PC-3 (cell line): ENCODE measurements around the gene S1PR1. TPM values are rescaled to one million over a fixed set of nuclear protein-coding genes. Genes with fewer than 3 reads are reported as not detected.

Experiments used
- ATAC-seq: fragments of 200-7000 bp; cut with Tn5 transposase; 2 replicates; pipeline ENCODE4 v1.9.1; 2020; ENCODE audit warnings: mild to moderate bottlenecking, moderate library complexity
- BruUV-seq: library from RNA; stranded (reverse); fragments of 400-500 nt; replicated peaks from 2 replicates; lab custom pipeline; 2021; lab: Mats Ljungman, UMichigan
- CTCF ChIA-PET: fragments of 300-600 bp; sonication (Branson Sonifier 250); formaldehyde crosslinking; loops from one replicate; lab custom pipeline; 2022; ENCODE audit warnings: antibody characterized with exemption; lab: Charles Lee
- POLR2A ChIA-PET: fragments of 300-600 bp; sonication (Branson Sonifier 250); formaldehyde crosslinking; loops from one replicate; lab custom pipeline; 2022; ENCODE audit warnings: antibody characterized with exemption; ENCODE audit not compliant: unreplicated experiment; lab: Charles Lee
- DNase-seq: peaks from one replicate; pipeline ENCODE4 v3.0.0-alpha.2; 2015
- H2AFZ ChIP-seq: fragments of 300-600 bp; sonication (generic); 2 replicates; pipeline ENCODE4 v1.6.0; 2016; ENCODE audit warnings: antibody characterized with exemption, low read length
- H3F3A ChIP-seq: fragments of 300-600 bp; sonication (generic); one replicate; pipeline ENCODE4 v1.6.0; 2017; ENCODE audit warnings: antibody characterized with exemption, low read length, control low read depth, mild to moderate bottlenecking; ENCODE audit not compliant: unreplicated experiment
- H3K27ac ChIP-seq: fragments of 300-600 bp; sonication (generic); 2 replicates; pipeline ENCODE4 v1.5.1; 2016; ENCODE audit warnings: mild to moderate bottlenecking, low read length
- H3K27me3 ChIP-seq: fragments of 300-600 bp; sonication (generic); 2 replicates; pipeline ENCODE4 v1.6.1; 2016; ENCODE audit warnings: low read length, mixed read lengths
- H3K36me3 ChIP-seq: fragments of 300-600 bp; sonication (generic); 2 replicates; pipeline ENCODE4 v1.6.1; 2016; ENCODE audit warnings: low read depth, mixed run types, low read length, mixed read lengths
- H3K4me1 ChIP-seq: fragments of 300-600 bp; sonication (generic); 2 replicates; pipeline ENCODE4 v1.5.1; 2016; ENCODE audit warnings: low read length; ENCODE audit not compliant: insufficient read depth
- H3K4me2 ChIP-seq: fragments of 300-600 bp; sonication (generic); 2 replicates; pipeline ENCODE4 v1.6.0; 2016; ENCODE audit warnings: low read length
- H3K4me3 ChIP-seq: fragments of 300-600 bp; sonication (generic); 2 replicates; pipeline ENCODE4 v1.5.1; 2016; ENCODE audit warnings: mild to moderate bottlenecking, low read length, mixed read lengths
- H3K79me2 ChIP-seq: fragments of 300-600 bp; sonication (generic); 2 replicates; pipeline ENCODE4 v1.6.1; 2017; ENCODE audit warnings: low read length, mixed read lengths
- H3K9ac ChIP-seq: fragments of 300-600 bp; sonication (generic); 2 replicates; pipeline ENCODE4 v1.6.0; 2016; ENCODE audit warnings: mild to moderate bottlenecking, low read length
- H3K9me2 ChIP-seq: fragments of 300-600 bp; sonication (generic); replicated peaks from 2 replicates; pipeline ENCODE4 v1.6.1; 2016; ENCODE audit warnings: mixed run types, low read length, mixed read lengths
- H3K9me3 ChIP-seq: fragments of 300-600 bp; sonication (generic); 2 replicates; pipeline ENCODE4 v1.6.1; 2016; ENCODE audit warnings: low read length, mixed read lengths
- H4K20me1 ChIP-seq: fragments of 300-600 bp; sonication (generic); 2 replicates; pipeline ENCODE4 v1.6.1; 2016; ENCODE audit warnings: low read length, mixed read lengths
- CTCF ChIP-seq: fragments of 300-600 bp; sonication (generic); conservative IDR thresholded peaks from 2 replicates; pipeline ENCODE4 v1.5.1; 2017; ENCODE audit warnings: antibody characterized with exemption, low read depth, mild to moderate bottlenecking, low read length
- EZH2 ChIP-seq: fragments of 300-600 bp; sonication (generic); IDR thresholded peaks from one replicate; pipeline ENCODE4 v1.6.1; 2017; ENCODE audit warnings: antibody characterized with exemption, mild to moderate bottlenecking, low read length; ENCODE audit not compliant: unreplicated experiment
- EZH2phosphoT487 ChIP-seq: fragments of 300-600 bp; sonication (generic); IDR thresholded peaks from 2 replicates; pipeline ENCODE4 v1.6.1; 2018; ENCODE audit warnings: mild to moderate bottlenecking, antibody characterized with exemption, low read length, borderline replicate concordance
- intact Hi-C: fragments of 100-400 bp; cut with micrococcal nuclease; formaldehyde crosslinking; loops from 2 replicates; pipeline ENCODE4 v1.9.0; 2023
- total RNA-seq: library from RNA; depleted of rRNA; stranded (reverse); fragments of >200 nt; gene quantifications from 2 replicates; pipeline ENCODE4 v1.2.3, GENCODE V29; 2014

The S1PR1 gene
- total RNA-seq, 1 experiment from 2014 or later: 2.1 TPM

GRCh38 chr1:101260556-101261350 lies 23.9 kb downstream of the S1PR1 start:
- Histone ChIP-seq H3K4me1 (peaks cover 71% of the 10 kb centered on the region), H3K9me3 (no peaks in the 10 kb centered on the region), H3K4me3 (peak overlapping the region; percentile 15; the same call in 1 of the 2 replicates), H3K27ac (peak overlapping the region; percentile 84), H3K79me2 (no peaks in the 10 kb centered on the region), H3K9me2 (no peaks in the 10 kb centered on the region), H3K9ac (peak overlapping the region; percentile 35), H3K27me3 (no peaks in the 10 kb centered on the region), H3F3A (peaks cover 7% of the 10 kb centered on the region), H2AFZ (no peak overlapping the region), H4K20me1 (no peaks in the 10 kb centered on the region), H3K36me3 (no peaks in the 10 kb centered on the region), H3K4me2 (peak overlapping the region; percentile 59)
- ChIA-PET CTCF (interaction anchor here (0.6 to 1.3 kb wide), 2 partner anchors 23 to 28 kb away, joined by 6 to 7 read pairs; no protein-coding TSS in a partner anchor), POLR2A (no interaction called here)
- TSS peak; percentile 36 for BruUV-seq
- peak; percentile 32 for ATAC-seq
- DNase-seq: peak; percentile 79
- intact Hi-C loops: loop anchor here (1.0 to 2.0 kb wide), 2 partner anchors 24 to 28 kb away; partner anchors contain the start of gene S1PR1
- TF ChIP-seq CTCF: no peak
- TF ChIP-seq EZH2: no peak
- TF ChIP-seq EZH2phosphoT487: no peak

GRCh38 chr1:101261623-101262022 lies 24.8 kb downstream of the S1PR1 start:
- POLR2A ChIA-PET: no interaction called here
- BruUV-seq: no TSS peak
- no peaks in the 10 kb centered on the region for H3K27me3 ChIP-seq

More at GRCh38 chr1:101261623-101262022, 24.8 kb downstream of the S1PR1 start:
- intact Hi-C loops: loop anchor here (1.0 to 2.0 kb wide), 2 partner anchors 25 to 27 kb away; partner anchors contain the start of gene S1PR1
- Histone ChIP-seq H4K20me1 (no peaks in the 10 kb centered on the region), H2AFZ (peak overlapping the region; percentile 57; the same call in 1 of the 2 replicates), H3F3A (peaks cover 7% of the 10 kb centered on the region), H3K9me2 (no peaks in the 10 kb centered on the region), H3K27ac (peak overlapping the region; percentile 84), H3K4me1 (peaks cover 71% of the 10 kb centered on the region), H3K36me3 (no peaks in the 10 kb centered on the region), H3K79me2 (no peaks in the 10 kb centered on the region), H3K9ac (peak overlapping the region; percentile 35), H3K9me3 (no peaks in the 10 kb centered on the region), H3K4me2 (peak overlapping the region; percentile 76), H3K4me3 (no peak overlapping the region)
- CTCF ChIA-PET: interaction anchor here (1.3 kb wide), 1 partner anchor 27 kb away, joined by 6 read pairs; no protein-coding TSS in a partner anchor
- ATAC-seq: peak; percentile 69
- DNase-seq: peak; percentile 87
- TF ChIP-seq EZH2phosphoT487 (no peak), EZH2 (no peak), CTCF (no peak)
